Measurements from ENCODE around the gene LBP. TPM values are rescaled to one million over a fixed set of nuclear protein-coding genes. Genes with fewer than 3 reads are reported as not detected.

The LBP gene
- total RNA-seq, 4 donors from 2014 or later: not detected

DNA sequence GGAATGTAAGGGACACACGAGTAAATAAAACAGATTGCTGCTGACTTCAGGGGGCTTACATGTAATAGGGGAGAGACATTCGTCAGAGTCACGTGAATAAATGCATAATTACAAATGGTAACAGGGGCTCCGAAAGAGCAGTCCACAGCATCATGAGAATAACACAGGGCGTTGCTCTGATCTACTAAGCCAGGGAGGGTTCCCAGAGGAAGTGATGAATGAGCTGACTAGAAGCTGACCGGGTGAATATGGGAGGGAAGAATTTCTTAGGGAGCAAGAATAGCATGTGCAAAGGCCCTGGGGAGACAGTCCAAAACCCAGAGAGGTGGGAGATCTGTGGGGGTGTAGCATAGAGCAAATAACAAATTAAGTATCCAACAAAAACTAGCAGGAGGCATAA lies 39.9 kb upstream of the LBP start:
- Histone ChIP-seq H3K27ac (no peak overlapping the region), H3K4me3 (no peak overlapping the region), H3K27me3 (no peaks in the 10 kb centered on the region), H3K36me3 (no peaks in the 10 kb centered on the region), H3K9me3 (no peaks in the 10 kb centered on the region), H3K4me1 (no peaks in the 10 kb centered on the region)
- TF ChIP-seq POLR2A (IDR thresholded peaks at IDR 0.05): no peak
- no peak for DNase-seq

DNA sequence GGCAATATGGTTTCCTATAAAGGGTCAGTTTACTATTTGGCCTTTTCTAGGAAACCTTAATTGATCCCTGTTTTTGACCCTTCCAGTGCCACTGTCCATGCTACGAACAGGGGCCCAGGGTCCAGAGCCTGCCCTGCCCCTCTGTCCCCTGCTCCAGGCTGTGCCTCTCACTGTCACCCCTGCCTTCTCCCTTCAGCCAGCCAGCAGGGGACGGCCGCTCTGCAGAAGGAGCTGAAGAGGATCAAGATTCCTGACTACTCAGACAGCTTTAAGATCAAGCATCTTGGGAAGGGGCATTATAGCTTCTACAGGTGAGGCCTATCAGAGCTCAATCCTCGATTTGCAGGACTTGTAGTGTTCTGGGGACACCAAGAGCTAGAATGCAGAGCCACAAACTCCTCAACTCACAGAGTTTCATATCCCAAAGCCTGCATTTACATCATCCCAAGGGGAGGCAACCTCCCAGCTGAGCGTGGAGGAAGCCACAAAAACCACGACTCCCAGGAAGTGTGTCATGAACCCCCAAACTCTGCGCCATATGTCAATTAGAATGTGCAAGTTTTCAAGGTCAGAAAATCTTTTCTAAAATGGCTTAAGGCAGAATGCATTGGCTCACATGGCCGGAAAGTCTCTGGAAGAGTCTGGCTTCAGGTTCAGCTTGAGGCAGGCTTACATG lies 38.8 kb upstream of the LBP start:
- DNase-seq: no peak
- no peaks in the 10 kb centered on the region for H3K9me3 ChIP-seq
- H3K4me3 ChIP-seq: no peak overlapping the region
- TF ChIP-seq, protein P1, sequence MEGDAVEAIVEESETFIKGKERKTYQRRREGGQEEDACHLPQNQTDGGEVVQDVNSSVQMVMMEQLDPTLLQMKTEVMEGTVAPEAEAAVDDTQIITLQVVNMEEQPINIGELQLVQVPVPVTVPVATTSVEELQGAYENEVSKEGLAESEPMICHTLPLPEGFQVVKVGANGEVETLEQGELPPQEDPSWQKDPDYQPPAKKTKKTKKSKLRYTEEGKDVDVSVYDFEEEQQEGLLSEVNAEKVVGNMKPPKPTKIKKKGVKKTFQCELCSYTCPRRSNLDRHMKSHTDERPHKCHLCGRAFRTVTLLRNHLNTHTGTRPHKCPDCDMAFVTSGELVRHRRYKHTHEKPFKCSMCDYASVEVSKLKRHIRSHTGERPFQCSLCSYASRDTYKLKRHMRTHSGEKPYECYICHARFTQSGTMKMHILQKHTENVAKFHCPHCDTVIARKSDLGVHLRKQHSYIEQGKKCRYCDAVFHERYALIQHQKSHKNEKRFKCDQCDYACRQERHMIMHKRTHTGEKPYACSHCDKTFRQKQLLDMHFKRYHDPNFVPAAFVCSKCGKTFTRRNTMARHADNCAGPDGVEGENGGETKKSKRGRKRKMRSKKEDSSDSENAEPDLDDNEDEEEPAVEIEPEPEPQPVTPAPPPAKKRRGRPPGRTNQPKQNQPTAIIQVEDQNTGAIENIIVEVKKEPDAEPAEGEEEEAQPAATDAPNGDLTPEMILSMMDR (IDR thresholded peaks at IDR 0.05): no peak
- TF ChIP-seq POLR2A (IDR thresholded peaks at IDR 0.05): no peak
- no peaks in the 10 kb centered on the region for H3K27me3 ChIP-seq
- H3K4me1 ChIP-seq: no peaks in the 10 kb centered on the region
- no peaks in the 10 kb centered on the region for H3K36me3 ChIP-seq
- H3K27ac ChIP-seq: no peak overlapping the region

DNA sequence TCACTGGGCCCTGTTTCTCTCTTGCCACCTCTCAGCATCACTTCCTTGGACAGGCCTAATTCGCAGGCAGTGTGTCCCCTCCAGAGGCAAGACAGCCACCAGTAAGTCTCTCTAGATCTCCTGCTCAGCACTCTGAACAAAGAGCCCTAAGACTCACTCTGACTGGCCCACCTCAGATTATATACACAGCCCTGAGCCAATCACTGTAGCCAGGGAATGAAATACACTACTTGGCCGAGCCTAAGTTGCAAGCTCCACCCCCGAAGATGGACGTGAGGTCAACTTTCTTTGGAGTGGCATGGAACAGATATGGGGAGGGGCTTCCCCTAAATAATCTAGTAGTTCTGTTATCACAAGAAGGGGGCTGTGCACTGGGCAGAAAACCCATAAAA lies 38.2 kb upstream of the LBP start:
- Histone ChIP-seq H3K27ac (no peak overlapping the region), H3K27me3 (no peaks in the 10 kb centered on the region), H3K4me3 (no peak overlapping the region), H3K9me3 (no peaks in the 10 kb centered on the region), H3K4me1 (no peaks in the 10 kb centered on the region), H3K36me3 (no peaks in the 10 kb centered on the region)
- no peak for TF ChIP-seq POLR2A (IDR thresholded peaks at IDR 0.05)
- TF ChIP-seq, protein P1 (IDR thresholded peaks at IDR 0.05): no peak
- DNase-seq: no peak

DNA sequence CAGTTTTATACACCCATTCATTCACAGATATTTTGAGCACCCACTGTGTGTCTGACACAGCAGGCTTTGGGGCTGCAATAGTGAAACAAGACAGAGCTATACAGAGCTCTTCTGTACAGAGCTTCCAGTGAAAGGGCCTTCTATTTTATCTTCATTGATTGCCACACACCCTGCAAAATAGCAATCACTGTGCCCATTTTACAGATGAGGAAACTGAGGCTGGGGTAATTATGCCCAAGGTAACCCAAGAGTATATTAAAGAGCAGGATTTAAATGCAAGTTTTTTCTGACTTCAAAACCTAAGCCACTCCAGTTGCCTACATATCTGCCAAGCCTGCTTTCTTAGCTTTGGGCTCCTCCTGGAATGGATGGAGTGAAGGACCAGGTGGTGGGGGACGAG lies 37.8 kb upstream of the LBP start:
- no peaks in the 10 kb centered on the region for H3K4me1 ChIP-seq
- DNase-seq: no peak
- H3K27me3 ChIP-seq: no peaks in the 10 kb centered on the region
- no peak overlapping the region for H3K27ac ChIP-seq
- no peaks in the 10 kb centered on the region for H3K9me3 ChIP-seq
- H3K36me3 ChIP-seq: no peaks in the 10 kb centered on the region
- no peak overlapping the region for H3K4me3 ChIP-seq
- TF ChIP-seq, protein P1 (IDR thresholded peaks at IDR 0.05): no peak
- no peak for TF ChIP-seq POLR2A (IDR thresholded peaks at IDR 0.05)

DNA sequence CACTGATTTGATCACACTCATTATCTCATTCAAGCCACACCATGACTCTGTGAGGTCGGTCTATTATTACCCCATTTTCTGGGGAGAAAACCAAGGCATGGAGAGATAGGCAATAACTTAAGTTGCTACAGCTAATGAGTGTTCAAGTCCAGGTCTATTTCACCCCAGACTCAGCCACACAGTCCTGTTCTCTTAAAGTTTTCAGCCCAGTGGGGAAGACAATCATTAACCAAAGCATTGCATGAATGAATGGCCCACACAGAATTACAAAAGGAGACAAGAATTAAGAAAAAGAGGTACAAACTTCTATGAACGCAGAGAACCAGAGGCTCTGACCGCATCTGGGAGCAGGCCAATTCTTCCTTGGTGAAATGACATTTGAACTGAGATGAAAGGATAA lies 35.2 kb upstream of the LBP start:
- Histone ChIP-seq H3K27me3 (no peaks in the 10 kb centered on the region), H3K4me1 (no peaks in the 10 kb centered on the region), H3K4me3 (no peak overlapping the region), H3K27ac (no peak overlapping the region), H3K36me3 (no peaks in the 10 kb centered on the region), H3K9me3 (no peaks in the 10 kb centered on the region)
- no peak for DNase-seq
- TF ChIP-seq, protein P1 (IDR thresholded peaks at IDR 0.05): no peak
- no peak for TF ChIP-seq POLR2A (IDR thresholded peaks at IDR 0.05)

GRCh38 chr20:38311491-38311890 lies 34.8 kb upstream of the LBP start:
- Histone ChIP-seq H3K4me1 (no peaks in the 10 kb centered on the region), H3K27me3 (no peaks in the 10 kb centered on the region), H3K4me3 (no peak overlapping the region), H3K9me3 (no peaks in the 10 kb centered on the region), H3K36me3 (no peaks in the 10 kb centered on the region), H3K27ac (no peak overlapping the region)
- DNase-seq: no peak
- TF ChIP-seq, protein P1 (IDR thresholded peaks at IDR 0.05): no peak
- TF ChIP-seq POLR2A (IDR thresholded peaks at IDR 0.05): no peak
